G401.6 (cell line): ENCODE results near the gene RAB12.
"Not testable (repeated sequence)": the region's sequence is repeated elsewhere in the genome, so short reads cannot be mapped to it uniquely, and the experiment has no call there.

ENCODE experiments used
- FAIRE-seq: peaks from 2 replicates; lab custom pipeline; 2012; peaks lifted over from hg19 to GRCh38; lab: Jason Lieb, UNC

Gene RAB12, protein sequence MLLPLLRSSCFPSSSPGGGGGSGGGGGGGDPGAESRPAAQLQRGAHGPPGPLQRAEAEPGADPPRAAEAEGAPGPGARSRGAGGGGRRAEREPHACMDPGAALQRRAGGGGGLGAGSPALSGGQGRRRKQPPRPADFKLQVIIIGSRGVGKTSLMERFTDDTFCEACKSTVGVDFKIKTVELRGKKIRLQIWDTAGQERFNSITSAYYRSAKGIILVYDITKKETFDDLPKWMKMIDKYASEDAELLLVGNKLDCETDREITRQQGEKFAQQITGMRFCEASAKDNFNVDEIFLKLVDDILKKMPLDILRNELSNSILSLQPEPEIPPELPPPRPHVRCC

DNA sequence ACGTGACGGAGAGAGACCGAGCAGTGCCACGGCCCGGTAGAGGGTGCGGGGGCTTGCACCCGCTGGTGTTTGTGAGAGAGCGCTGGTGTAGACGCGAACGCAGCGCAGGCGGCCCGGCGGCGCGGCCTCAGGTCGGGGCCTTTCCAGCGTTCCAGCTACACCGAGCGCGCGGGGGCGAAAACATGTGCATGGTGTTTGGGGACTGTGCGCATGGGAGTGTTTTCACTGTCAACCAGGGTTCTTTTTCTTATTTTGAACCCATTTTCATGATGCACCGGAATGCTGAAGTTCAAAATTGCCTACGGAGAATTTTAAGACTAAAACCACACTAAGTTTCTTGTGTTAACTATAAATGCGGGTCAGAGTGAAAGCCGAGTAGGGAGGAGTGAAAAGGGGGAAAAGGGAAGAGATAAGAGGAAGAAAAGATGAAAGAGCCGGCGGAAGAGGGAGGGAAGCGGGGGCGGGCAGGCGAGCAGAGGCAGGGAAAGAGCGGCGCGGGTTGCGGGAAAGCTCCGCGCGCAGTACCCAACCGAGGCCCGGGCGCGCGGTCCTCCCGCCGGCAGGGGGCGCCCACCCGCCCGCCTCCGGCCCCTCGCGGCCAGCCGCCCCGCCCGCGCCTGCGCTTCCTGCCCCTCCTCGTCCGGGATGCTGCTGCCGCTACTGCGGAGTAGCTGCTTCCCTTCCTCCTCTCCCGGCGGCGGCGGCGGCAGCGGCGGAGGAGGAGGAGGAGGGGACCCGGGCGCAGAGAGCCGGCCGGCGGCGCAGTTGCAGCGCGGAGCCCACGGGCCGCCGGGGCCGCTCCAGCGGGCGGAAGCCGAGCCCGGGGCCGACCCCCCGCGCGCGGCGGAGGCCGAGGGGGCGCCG, at the start of gene RAB12:
Gene RAB12, plus strand, starts transcription at position 643 of the 864 bp plus-strand sequence. Its CDS starts 3 bp downstream, at position 646.
- FAIRE-seq, result no peak

GRCh38 chr18:8559612-8560186, 49.5 kb upstream of the RAB12 start:
- FAIRE-seq, result no peak

DNA sequence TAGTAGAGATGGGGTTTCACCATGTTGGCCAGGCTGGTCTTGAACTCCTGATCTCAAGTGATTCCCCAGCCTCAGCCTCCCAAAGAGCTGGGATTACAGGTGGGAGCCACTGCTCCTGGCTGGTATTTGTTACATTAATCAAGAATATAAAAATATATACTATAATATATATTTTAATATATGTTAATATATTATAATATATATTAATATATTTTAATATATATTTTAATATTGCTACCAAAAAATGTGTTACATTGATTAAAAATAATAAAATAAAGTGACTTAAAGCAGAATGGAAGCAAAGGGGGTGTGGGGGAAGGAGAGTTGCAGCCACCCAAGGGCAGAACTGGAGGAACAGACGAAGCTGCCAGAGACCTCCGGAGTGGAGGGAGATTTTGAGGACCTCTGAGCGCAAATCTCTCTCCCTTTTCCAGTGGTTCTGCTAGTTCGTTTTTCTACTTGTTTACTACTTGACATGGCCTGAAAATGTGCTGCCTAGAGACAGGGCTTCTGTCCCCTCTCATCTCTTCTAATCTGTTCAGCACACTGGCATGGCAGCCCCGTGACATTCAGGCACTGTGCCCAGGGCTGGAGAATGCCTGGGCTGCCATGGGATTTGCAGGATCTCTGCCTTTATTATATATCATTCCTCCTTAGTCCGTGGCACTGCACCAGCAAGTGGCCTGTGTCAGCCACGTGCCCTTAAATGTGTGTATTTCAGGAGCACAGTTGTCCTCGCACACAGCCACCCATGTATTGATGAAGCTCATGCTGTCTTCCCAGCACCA, 47.9 kb upstream of the RAB12 start:
- FAIRE-seq, result no peak

DNA sequence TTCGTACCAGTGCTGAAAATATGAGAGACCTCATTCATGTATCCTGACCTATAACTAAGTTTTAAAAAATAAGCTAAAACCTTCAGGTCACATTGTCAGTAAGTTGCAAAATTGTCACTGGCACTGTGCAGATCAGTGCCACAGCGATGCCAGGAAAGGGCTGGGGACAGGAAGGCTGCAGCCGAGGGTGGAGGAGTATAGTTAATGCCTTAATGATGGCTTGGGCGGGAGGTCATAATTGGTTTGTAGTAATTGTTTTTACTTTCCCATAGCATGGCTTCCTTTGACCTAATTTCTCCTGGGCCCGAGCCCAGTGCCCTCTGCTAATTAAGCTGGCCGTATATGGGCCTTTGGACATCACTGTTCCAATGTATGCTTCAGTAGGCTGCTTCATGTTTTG, 47.2 kb upstream of the RAB12 start:
- FAIRE-seq, result no peak

DNA sequence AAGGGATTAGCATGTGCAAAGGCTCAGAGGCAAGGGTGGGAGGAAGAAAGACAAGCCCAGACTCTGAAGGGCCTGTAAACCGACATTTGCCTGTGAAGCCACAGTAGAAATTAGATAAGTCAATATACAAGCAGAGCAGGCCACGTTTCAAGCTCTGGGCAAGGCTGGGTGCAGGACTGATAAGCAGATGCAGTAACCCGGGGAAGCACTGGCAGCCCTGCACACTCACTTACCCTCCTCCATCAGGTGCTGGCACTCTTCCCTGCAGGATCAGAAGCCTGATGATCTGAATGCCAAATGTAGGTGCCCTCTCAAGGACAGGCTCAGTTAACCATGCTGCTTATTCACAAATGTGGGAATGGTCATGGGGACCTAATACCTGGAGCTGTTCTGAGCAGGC, 46.3 kb upstream of the RAB12 start:
- FAIRE-seq, result no peak

- no peak for FAIRE-seq
Observed at GRCh38 chr18:8571399-8571798, 37.8 kb upstream of the RAB12 start.

GRCh38 chr18:8573766-8574165, 35.5 kb upstream of the RAB12 start:
- FAIRE-seq, result not testable (repeated sequence)

DNA sequence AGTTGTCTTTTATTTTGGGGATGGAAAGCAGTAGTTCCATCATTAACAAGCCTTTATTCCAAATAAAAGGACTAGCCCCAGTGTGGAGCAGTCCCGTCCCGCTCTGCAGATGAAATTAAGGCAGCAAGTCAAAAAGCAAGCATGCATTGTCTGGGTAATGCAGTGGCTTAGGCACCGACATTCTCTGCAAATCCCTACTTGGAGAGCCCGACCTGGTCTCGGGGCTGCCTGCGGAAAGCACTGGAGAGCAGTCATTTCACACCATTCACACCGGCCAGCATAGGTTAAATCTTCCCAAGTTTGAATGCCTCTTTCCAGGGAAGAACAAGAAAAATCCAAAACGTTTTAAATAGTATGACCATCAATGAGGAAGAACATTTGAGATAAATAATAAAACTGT, 24.4 kb upstream of the RAB12 start:
- no peak for FAIRE-seq

DNA sequence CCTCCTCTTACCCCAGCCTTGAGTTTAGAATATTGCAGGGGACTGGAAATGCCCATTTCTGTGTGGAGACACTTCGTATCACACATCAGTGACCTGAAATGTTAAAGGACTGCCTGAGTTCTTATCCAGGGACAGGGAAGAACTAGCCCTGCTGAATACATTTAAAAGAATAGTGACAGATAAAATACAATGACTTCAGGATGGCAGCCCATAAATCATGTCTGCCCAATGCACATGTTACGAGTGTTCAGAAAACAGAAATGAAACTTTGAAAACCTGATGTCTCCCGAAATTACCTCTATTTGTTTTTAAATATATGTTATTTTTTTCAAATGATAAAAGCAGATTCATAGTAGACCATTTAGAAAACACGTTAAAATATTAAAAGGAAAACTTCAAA, 22.3 kb upstream of the RAB12 start:
- no peak for FAIRE-seq

DNA sequence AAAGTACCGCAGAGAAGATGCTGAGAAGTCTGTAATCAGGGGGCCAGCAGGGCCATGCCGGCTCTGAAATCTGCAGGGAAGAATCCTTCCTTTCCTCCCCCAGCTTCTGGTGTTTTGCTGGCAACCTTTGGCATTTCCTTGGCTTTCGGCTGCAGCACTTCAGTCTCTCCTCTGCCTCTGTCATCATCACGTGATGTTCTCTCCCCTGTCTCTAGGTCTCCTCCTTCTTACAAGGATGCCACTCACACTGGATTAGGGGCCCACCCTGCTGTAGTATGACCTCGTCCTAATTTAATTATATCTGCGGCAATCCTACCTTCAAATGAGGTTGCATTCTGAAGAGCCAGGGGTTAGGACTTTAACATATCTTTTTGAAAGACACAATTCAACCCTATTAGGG, 13.8 kb upstream of the RAB12 start:
- no peak for FAIRE-seq

DNA sequence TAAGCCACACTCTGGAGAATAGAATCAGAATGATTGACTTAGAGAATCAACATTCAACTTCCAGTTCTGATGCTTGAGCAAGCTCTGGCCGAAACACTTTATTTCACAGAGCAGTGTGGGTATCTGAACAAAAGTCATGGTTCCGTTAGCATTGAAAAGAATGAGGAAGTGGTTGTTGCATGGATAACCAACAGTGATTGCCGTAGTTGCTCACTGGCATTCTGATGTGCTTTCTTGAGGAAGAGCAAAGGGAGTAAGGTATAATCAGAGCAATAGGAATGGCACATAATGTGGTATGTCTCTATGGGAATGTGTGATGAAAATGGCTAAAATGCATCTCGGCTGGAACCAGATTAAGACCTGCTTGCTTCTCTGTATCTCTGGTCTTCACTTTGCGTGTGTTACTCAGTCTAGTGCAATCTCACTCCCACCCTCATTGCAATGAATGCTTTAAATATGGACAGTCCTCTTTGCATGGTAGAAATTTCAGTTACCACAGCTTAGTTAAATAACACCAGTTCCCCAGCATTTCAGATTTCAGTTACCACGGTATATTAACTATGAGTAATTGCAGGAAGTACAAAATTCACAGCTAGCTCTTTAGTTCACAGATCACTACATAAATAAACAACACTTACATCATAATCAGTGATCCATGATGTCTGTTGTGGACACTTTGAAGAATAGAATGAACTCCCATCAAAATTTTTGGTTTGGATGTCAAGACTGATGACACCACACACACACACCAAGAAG, 7.8 kb upstream of the RAB12 start:
- no peak for FAIRE-seq

DNA sequence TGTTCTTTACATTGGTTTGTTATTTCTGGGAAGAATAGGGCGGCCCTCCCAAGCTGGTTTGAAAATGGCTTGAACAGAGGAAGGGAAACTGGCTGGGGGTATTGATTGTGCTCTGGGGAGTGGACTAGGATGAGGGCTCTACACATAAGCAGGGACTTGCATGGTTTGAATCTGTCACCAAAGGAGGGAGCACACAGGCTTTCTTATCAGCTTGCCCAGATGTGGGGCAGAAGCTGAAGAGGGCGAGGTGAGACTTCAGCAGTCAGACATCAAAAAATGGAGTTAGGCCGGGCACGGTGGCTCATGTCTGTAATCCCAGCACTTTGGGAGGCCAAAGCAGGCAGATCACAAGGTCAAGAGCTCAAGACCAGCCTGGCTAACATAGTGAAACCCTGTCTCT, 7.2 kb upstream of the RAB12 start:
- no peak for FAIRE-seq

DNA sequence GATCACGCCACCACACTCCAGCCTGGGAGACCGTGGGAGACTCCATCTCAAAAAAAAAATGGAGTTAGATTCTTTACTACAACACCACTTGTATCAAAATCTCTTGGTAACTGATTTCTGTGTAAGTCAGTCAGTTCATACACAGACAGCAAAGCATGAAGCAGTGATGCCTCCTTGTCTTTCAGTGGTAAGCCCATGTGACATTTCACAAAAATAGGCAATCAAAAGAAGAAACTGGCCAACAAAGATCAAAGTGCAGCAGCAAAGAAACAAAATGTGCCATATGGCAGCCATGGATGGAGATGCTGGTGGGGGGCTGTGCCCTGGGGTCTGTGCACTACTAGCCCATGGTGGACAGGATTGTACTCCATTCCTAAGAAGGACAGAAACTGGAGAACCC, 6.7 kb upstream of the RAB12 start:
- FAIRE-seq, result no peak

DNA sequence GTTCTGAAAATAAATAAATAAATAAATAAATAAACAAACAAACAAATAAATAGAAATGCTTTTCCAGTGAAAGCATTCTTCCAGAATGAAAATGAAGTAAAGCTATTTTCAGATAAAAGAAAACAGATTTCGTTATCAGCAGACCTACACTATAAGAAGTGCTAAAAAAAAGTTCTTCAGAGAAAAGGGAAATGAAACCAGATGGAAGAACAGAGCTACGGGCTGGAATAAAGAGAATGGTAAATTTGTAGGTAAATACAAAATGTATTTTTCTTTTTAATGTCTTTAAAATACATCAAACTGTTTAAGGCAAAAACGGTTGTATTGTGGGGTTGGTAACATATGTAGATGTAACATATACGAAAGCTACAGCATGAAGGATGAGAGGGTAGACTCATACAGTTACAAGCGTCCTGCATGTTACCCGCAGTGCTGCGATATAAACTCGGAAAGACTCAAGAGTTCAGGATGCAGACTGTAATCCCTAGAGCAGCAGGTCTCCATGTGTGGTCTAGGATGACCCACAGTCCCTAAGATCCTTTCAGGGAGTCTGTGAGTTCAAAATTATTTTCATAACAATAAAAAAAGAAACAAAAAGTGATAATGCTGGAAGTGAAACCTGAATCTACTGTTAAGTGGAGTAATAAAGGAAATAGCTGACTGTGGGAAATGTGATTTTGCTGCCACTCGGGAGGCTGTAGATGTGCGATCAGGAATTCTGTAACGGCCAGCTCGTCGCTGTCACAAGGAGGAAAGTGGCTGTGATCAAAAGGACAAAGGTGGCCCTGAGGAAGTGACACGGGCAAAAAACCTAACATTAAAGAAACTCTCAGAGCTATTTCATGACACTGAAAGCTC, 5.3 kb upstream of the RAB12 start:
- FAIRE-seq, result no peak

DNA sequence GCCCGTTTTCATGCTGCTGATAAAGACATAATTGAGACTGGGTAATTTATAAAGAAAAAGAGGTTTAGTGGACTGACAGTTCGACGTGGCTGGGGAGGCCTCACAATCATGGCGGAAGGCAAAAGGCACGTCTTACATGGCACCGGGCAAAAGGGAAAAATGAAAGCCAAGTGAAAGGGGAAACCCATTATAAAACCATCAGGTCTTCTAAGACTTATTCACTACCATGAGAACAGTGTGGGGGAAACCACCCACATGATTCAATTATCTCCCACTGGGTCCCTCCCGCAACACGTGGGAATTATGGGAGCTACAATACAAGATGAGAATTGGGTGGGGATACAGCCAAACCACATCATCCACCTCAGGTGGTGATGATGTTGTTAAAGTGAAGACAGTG, 3.3 kb upstream of the RAB12 start:
- FAIRE-seq, result no peak

DNA sequence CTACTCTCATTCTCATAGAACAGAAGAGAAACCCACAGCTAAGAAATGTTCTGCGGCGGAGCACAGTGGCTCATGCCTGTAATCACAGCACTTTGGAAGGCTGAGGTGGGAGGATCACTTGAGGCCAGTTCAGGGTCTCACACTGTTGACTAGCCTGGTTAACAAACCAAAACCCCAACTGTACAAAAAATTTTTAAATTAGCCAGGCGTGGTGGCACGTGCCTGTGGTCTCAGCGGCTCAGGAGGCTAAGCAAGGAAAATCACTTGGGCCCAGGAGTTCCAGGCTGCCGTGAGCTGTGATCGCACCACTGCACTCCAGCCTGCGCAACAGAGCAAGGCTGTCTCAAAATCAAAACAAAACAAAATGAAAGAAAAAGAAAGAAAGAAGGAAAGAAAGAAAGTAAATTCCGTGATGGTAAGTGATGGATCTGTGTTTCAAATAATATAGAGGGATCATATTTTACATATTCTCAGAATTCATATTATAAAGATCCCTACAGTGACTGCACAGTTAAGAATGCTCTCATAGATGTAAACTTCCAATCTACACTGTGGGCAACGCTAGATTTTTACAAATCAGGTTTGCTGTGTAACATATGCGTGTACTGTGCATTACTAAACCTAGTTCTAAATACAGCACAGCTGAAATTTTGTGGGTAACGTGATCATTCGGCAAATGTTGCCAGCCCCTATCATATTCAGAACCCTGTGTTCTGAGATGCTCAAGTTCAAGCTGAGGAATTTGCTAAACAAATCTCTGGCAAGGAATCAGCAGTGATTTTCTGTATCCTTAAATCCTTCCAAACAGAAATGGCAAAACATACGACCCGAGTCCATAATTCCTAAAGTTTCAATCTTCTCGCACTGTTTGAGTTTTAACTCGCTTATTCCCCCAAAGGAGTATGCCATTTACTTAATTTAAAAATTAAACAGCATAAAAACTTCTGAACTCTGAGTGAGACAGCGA, 1.2 kb upstream of the RAB12 start:
- no peak for FAIRE-seq

GRCh38 chr18:8609659-8610458, 622 bp downstream of the RAB12 start:
- FAIRE-seq, result no peak

GRCh38 chr18:8610459-8610851, 1.2 kb downstream of the RAB12 start:
- FAIRE-seq, result no peak
